Measurements from ENCODE around the gene C2CD4D. TPM values are rescaled to one million over a fixed set of nuclear protein-coding genes. Genes with fewer than 3 reads are reported as not detected.

Gene C2CD4D
- total and polyA plus RNA-seq, 2 of the 13 experiments (the other 11 are each of a cell fraction or from before 2014, with no cell fraction given): not detected

DNA sequence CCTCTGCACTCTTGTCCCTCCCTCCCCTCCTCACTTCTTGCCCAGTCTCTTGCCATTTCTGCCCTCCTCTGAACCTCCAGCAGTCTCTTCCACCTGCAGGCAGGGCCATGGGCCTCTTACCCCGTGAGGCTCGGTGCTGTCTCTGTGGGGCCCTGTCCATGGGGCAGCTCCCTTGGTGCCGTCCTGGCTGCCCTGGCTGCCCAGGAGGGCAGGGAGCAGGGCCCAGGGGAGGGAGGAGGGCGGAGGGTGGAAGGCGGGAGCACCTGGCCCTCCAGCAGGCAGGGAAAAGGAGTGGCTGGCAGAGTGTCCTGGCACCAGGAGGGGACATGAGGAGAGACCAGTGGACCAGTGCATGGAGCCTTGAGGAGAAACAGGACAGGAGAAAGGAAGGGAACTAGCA is 8.0 kb downstream of the C2CD4D start, which contains the start of gene RORC (continued):
- TF ChIP-seq, protein P1, sequence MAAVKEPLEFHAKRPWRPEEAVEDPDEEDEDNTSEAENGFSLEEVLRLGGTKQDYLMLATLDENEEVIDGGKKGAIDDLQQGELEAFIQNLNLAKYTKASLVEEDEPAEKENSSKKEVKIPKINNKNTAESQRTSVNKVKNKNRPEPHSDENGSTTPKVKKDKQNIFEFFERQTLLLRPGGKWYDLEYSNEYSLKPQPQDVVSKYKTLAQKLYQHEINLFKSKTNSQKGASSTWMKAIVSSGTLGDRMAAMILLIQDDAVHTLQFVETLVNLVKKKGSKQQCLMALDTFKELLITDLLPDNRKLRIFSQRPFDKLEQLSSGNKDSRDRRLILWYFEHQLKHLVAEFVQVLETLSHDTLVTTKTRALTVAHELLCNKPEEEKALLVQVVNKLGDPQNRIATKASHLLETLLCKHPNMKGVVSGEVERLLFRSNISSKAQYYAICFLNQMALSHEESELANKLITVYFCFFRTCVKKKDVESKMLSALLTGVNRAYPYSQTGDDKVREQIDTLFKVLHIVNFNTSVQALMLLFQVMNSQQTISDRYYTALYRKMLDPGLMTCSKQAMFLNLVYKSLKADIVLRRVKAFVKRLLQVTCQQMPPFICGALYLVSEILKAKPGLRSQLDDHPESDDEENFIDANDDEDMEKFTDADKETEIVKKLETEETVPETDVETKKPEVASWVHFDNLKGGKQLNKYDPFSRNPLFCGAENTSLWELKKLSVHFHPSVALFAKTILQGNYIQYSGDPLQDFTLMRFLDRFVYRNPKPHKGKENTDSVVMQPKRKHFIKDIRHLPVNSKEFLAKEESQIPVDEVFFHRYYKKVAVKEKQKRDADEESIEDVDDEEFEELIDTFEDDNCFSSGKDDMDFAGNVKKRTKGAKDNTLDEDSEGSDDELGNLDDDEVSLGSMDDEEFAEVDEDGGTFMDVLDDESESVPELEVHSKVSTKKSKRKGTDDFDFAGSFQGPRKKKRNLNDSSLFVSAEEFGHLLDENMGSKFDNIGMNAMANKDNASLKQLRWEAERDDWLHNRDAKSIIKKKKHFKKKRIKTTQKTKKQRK (IDR thresholded peaks at IDR 0.05; ENCODE audit: low read length): no peak
- no peak for TF ChIP-seq TEAD3 (CRISPR knock-in tag; optimal IDR thresholded peaks at IDR 0.05; ENCODE audit: borderline replicate concordance)
- no peak for TF ChIP-seq CBX1 (IDR thresholded peaks at IDR 0.05; ENCODE audit: low read depth)
- TF ChIP-seq, protein P2, sequence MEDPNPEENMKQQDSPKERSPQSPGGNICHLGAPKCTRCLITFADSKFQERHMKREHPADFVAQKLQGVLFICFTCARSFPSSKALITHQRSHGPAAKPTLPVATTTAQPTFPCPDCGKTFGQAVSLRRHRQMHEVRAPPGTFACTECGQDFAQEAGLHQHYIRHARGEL (CRISPR knock-in tag; IDR thresholded peaks at IDR 0.05): no peak
- TF ChIP-seq, protein P3, sequence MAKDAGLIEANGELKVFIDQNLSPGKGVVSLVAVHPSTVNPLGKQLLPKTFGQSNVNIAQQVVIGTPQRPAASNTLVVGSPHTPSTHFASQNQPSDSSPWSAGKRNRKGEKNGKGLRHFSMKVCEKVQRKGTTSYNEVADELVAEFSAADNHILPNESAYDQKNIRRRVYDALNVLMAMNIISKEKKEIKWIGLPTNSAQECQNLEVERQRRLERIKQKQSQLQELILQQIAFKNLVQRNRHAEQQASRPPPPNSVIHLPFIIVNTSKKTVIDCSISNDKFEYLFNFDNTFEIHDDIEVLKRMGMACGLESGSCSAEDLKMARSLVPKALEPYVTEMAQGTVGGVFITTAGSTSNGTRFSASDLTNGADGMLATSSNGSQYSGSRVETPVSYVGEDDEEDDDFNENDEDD (CRISPR knock-in tag; IDR thresholded peaks at IDR 0.05; ENCODE audit: borderline replicate concordance): no peak
- peak; percentile 95 for TF ChIP-seq HNRNPL (IDR thresholded peaks at IDR 0.05; ENCODE audit: low read depth, low read length)
- no peak for TF ChIP-seq ZNF335 (CRISPR knock-in tag; IDR thresholded peaks at IDR 0.05)
- TF ChIP-seq FOSL2 (CRISPR knock-in tag; IDR thresholded peaks at IDR 0.05): 0 out of 2 replicates have a peak, but pooled peaks have one; percentile 5
- TF ChIP-seq ZNF263 (CRISPR knock-in tag; IDR thresholded peaks at IDR 0.05): peak; percentile 98
- no peak for TF ChIP-seq SRSF9 (IDR thresholded peaks at IDR 0.05; ENCODE audit: borderline replicate concordance, insufficient read depth, low read depth, low read length, poor library complexity, severe bottlenecking)
- TF ChIP-seq SAP130 (CRISPR knock-in tag; IDR thresholded peaks at IDR 0.05; ENCODE audit: low read depth): peak; percentile 61
- TF ChIP-seq MIER2 (CRISPR knock-in tag; IDR thresholded peaks at IDR 0.05): no peak
- no peak for TF ChIP-seq ZNF775 (CRISPR knock-in tag; IDR thresholded peaks at IDR 0.05; ENCODE audit: borderline replicate concordance)
- no peak for TF ChIP-seq ZNF234 (CRISPR knock-in tag; conservative IDR thresholded peaks at IDR 0.05)
- TF ChIP-seq ZNF652 (CRISPR knock-in tag; IDR thresholded peaks at IDR 0.05; ENCODE audit: borderline replicate concordance, low read depth): no peak
- TF ChIP-seq SNAPC2 (CRISPR knock-in tag; IDR thresholded peaks at IDR 0.05): 0 out of 2 replicates have a peak, but pooled peaks have one; percentile 11
- TF ChIP-seq HOXA5 (CRISPR knock-in tag; IDR thresholded peaks at IDR 0.05): no peak
- TF ChIP-seq, protein P4, sequence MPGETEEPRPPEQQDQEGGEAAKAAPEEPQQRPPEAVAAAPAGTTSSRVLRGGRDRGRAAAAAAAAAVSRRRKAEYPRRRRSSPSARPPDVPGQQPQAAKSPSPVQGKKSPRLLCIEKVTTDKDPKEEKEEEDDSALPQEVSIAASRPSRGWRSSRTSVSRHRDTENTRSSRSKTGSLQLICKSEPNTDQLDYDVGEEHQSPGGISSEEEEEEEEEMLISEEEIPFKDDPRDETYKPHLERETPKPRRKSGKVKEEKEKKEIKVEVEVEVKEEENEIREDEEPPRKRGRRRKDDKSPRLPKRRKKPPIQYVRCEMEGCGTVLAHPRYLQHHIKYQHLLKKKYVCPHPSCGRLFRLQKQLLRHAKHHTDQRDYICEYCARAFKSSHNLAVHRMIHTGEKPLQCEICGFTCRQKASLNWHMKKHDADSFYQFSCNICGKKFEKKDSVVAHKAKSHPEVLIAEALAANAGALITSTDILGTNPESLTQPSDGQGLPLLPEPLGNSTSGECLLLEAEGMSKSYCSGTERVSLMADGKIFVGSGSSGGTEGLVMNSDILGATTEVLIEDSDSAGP (CRISPR knock-in tag; IDR thresholded peaks at IDR 0.05; ENCODE audit: borderline replicate concordance): no peak
- TF ChIP-seq, protein P5, sequence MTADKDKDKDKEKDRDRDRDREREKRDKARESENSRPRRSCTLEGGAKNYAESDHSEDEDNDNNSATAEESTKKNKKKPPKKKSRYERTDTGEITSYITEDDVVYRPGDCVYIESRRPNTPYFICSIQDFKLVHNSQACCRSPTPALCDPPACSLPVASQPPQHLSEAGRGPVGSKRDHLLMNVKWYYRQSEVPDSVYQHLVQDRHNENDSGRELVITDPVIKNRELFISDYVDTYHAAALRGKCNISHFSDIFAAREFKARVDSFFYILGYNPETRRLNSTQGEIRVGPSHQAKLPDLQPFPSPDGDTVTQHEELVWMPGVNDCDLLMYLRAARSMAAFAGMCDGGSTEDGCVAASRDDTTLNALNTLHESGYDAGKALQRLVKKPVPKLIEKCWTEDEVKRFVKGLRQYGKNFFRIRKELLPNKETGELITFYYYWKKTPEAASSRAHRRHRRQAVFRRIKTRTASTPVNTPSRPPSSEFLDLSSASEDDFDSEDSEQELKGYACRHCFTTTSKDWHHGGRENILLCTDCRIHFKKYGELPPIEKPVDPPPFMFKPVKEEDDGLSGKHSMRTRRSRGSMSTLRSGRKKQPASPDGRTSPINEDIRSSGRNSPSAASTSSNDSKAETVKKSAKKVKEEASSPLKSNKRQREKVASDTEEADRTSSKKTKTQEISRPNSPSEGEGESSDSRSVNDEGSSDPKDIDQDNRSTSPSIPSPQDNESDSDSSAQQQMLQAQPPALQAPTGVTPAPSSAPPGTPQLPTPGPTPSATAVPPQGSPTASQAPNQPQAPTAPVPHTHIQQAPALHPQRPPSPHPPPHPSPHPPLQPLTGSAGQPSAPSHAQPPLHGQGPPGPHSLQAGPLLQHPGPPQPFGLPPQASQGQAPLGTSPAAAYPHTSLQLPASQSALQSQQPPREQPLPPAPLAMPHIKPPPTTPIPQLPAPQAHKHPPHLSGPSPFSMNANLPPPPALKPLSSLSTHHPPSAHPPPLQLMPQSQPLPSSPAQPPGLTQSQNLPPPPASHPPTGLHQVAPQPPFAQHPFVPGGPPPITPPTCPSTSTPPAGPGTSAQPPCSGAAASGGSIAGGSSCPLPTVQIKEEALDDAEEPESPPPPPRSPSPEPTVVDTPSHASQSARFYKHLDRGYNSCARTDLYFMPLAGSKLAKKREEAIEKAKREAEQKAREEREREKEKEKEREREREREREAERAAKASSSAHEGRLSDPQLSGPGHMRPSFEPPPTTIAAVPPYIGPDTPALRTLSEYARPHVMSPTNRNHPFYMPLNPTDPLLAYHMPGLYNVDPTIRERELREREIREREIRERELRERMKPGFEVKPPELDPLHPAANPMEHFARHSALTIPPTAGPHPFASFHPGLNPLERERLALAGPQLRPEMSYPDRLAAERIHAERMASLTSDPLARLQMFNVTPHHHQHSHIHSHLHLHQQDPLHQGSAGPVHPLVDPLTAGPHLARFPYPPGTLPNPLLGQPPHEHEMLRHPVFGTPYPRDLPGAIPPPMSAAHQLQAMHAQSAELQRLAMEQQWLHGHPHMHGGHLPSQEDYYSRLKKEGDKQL (CRISPR knock-in tag; IDR thresholded peaks at IDR 0.05; ENCODE audit: low read depth): no peak

Measured in HepG2 (cell line).